ENCODE data around the gene TNFRSF1A.

The TNFRSF1A gene

DNA sequence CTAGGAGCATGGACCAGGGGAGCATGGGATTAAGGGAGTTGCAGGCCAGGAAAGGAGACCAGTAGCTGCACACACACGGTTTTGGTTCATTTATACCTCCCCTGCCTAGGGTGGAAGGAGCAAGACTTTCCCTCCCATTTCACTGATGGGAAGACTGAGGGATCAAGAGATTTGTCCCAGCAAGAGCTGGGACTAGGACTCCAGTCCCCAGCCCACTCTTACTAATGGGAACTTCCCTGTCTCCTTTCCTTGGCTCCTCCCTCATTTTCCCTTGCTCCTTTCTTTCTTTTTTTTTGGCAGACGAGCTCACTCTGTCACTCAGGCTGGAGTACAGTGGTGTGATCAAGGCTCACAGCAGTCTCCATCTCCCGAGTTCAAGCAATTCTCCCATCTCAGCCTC lies 20.5 kb upstream of the TNFRSF1A start:
- no peak for DNase-seq (ENCODE audit: low read depth)
- H3K4me3 ChIP-seq (ENCODE audit: low read length), result no peak overlapping the region
- TF ChIP-seq, protein P1, sequence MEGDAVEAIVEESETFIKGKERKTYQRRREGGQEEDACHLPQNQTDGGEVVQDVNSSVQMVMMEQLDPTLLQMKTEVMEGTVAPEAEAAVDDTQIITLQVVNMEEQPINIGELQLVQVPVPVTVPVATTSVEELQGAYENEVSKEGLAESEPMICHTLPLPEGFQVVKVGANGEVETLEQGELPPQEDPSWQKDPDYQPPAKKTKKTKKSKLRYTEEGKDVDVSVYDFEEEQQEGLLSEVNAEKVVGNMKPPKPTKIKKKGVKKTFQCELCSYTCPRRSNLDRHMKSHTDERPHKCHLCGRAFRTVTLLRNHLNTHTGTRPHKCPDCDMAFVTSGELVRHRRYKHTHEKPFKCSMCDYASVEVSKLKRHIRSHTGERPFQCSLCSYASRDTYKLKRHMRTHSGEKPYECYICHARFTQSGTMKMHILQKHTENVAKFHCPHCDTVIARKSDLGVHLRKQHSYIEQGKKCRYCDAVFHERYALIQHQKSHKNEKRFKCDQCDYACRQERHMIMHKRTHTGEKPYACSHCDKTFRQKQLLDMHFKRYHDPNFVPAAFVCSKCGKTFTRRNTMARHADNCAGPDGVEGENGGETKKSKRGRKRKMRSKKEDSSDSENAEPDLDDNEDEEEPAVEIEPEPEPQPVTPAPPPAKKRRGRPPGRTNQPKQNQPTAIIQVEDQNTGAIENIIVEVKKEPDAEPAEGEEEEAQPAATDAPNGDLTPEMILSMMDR (conservative IDR thresholded peaks at IDR 0.05; ENCODE audit: low read depth, low read length), result no peak

DNA sequence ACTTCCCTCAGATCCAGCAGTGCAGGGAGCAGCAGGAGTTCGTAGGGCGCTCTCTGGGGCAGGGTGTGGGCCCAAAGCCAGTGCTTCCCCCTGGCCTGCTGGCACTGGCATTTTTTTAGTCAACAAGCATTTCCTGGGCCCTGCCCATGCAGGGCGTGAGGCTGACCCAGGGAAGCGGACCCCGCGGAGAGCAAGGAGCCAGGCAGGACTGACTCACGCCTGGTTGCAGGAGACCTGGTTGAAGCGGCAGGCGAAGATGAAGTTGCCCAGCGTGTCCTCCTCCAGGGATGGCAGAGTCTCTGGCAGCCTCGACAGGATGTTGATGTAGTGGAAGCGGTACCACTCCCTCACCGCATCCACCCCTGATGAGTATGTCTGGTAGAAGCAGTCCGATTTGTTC lies 20.0 kb upstream of the TNFRSF1A start:
- DNase-seq (ENCODE audit: low read depth), result no peak
- H3K4me3 ChIP-seq (ENCODE audit: low read length), result no peak overlapping the region
- TF ChIP-seq, protein P1 (conservative IDR thresholded peaks at IDR 0.05; ENCODE audit: low read depth, low read length), result no peak

DNA sequence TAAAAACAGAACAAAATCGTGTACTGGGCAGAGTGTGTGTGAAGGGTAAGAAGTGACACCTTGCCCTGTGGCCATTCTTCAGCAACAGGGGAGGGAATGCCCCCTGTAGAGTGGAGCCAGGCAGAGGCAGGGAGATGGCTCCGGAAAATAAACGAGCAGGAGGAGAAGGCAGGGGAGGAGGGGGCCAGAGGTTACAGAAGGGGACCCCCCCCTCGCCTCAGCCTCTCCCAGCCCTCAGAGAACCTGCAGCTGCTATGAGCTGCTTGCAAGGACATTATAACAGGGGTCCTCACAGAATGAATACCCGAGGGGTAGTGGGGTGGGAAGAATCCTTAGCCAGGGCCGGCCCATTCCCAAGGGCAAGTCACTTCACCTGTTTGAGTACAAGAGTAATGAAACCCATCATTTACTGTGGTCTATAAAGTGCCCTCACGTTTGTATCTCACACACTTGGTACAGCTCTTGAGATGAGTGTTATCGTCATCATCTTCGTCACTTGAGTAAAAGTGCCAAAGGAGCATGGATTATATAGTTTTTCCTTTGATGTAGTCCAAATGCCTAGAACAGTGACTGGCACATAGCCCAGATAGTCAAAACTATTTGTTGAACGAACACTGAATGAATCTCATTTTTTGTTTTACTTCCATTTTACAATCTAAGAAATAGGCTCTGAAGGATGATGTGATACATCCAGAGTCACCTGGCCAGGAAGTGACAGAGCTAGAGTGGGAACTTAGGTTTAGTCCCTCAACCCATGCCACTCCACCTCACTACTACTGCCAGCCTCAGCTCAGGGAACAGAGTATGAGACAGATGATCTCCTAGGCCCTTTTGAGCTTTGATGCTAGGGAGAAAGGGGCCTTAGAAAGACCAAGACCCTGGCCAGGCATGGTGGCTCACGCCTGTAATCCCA lies 19.0 kb upstream of the TNFRSF1A start:
- no peak overlapping the region for H3K4me3 ChIP-seq (ENCODE audit: low read length)
- TF ChIP-seq, protein P1 (conservative IDR thresholded peaks at IDR 0.05; ENCODE audit: low read depth, low read length), result no peak
- DNase-seq (ENCODE audit: low read depth), result no peak

DNA sequence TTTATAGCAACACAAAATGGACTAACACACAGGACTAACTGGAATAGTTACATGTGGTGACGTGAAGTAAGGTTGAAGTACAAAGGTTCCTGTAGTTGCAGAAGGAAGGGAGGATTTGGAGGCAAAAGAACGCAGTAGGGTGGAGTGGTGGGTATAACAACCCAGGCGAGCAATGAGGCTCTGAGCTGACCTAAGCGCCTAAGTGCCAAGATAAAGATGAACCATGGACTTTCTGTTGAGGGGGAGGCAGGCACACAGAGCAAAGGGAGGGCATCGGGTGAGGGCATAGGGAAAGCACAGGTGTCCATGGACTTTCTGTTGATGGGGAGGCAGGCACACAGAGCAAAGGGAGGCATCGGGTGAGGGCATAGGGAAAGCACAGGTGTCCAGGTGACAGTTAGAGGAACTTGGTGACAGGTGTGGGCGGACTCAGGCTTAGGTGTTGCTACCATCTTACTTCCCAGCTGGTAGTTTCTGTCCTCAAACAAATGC lies 18.2 kb upstream of the TNFRSF1A start:
- no peak overlapping the region for H3K4me3 ChIP-seq (ENCODE audit: low read length)
- TF ChIP-seq, protein P1 (conservative IDR thresholded peaks at IDR 0.05; ENCODE audit: low read depth, low read length), result no peak
- no peak for DNase-seq (ENCODE audit: low read depth)

DNA sequence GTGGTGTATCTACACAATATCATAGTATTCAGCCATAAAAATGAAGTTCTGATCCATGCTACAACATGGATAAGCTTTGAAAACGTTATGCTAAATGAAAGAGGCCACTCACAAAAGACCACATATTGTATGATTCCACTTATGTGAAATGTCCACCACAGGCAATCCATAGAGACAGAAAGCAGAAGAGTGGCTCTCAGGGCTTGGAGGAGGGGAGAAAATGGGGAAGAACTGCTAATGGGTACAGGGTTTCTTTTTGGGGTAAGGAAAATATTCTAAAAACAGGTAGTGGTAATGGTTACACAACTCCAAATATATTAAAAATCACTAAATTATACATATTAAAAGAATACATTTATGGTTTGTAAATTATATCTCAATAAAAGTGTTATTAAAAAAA lies 17.0 kb upstream of the TNFRSF1A start:
- no peak for DNase-seq (ENCODE audit: low read depth)
- no peak overlapping the region for H3K4me3 ChIP-seq (ENCODE audit: low read length)
- TF ChIP-seq, protein P1 (conservative IDR thresholded peaks at IDR 0.05; ENCODE audit: low read depth, low read length), result no peak

DNA sequence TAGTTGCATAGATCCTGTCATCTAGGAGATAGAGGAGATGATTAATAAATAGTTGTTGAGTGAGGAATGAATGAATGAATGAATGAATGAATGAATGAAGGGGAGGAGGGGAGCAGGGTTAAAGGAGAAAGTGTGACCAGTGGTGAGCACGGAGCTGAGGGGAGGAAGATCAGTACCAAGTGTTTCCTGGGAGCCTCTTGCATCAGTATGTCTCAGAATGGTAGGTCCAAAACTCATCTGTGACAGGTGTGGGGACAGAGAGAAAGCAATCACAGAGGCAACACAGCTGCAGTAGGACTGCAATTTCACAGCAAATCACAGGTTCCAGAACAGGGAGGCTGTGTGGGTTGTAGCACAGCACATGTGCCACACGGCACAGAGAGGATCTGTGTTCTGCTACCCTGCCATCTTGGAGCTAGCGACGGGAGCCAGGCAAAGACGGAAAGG lies 14.5 kb upstream of the TNFRSF1A start:
- no peak for DNase-seq (ENCODE audit: low read depth)
- TF ChIP-seq, protein P1 (conservative IDR thresholded peaks at IDR 0.05; ENCODE audit: low read depth, low read length), result no peak
- H3K4me3 ChIP-seq (ENCODE audit: low read length), result no peak overlapping the region

Data from retinal pigment epithelial cell (primary cell).